Measurements from ENCODE around the gene FAM219A.

FAM219A gene

DNA sequence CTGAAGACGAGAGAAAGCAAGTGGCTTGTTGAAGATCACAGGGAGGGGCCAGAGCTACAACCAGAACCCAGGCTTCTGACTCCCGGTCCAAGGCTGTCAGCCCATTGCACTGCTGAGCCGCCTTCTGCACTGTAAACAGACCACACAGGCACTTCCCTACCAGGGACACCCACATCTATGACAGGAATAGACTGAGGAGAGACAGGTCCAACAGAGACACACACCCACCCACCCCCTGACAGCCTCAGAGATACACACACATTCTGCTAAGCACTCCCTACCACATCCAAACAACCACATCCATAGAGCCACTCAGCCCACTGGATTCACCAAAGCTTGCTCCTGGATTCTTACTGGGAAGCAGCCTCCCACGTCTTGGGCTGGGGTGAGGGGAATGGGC, 58.6 kb downstream of the FAM219A start:
- DNase-seq = no peak

DNA sequence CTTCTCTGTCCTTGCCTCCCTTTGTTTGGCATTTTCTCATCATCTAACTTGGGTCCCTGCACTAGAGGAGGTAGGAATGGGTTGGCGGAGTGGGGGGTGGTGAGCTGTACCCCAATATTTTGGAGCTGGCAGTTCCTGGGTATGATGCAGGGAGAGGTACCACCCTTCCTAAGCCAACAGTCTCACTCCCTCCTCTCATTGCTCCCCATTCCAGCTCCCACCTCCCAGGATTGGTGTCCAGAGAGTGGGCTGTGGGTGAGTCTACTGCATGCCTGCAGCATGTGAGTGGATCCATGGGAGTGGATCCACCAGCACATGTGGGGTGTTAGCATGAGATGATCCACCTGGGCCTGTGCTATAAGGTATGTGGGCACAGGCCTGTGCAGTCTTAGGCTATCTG, 59.5 kb downstream of the FAM219A start:
- DNase-seq = no peak

DNA sequence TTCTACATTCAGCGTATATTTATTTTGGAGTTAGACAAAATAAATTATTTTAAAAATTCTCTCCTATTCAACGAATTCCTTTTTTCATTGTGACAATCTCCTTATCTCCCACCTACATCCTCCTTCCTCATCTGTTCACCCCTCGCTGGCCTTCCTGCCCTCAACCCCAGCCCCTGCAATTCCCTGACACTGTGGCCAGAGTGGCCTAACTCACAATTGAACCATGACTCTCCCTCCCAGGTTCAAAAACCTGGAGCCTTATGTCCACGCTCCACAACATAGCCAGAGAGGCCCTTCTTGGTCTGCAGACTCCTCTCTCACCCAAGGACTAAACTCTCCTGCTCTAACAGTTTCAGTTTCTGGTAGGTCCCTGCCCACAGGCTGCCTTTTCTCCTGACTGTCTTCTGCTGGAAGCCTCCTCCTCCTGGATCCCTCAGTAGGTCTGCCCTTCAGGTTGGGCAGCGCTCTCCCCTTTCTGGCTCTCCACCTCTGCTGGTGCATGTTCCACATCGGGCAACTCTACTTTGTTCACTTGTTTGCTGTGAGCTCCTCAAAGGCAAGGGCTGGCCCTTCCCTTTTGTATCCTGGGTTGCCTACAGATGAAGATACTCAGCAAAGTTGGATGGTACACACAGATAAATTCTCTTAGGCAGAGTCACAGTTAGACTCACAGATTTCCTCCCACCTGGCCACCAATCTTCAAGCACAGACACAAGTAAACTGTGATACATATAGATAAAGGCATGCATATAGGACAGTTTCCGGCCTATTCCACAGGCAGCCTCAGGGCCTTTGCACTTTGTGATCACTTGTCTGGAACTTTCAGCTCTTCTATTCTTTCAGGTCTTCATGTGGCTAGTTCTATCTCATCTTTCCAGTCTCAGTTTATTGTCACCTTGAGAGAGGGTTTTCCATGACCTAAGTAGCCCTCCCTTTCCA, 61.8 kb downstream of the FAM219A start:
- DNase-seq = no peak

DNA sequence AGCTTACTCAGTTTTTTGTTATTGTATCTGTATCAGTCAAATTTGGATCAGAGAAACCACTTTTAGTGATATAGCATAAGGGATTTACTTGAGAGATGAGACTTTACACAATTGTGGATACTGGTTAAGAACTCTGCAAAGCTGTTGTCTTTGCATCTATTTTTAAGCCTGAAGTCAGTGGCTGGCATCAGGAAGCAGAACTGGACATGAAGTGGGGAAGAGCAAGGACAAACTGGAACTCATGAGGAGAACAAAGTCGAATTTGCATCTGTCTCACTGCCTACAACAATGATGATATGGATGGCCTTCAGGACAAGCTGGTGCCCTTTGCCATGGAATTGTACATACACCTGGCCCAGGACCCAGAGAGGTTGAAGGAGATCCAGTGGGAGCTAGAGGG, 65.9 kb downstream of the FAM219A start:
- DNase-seq = no peak

DNA sequence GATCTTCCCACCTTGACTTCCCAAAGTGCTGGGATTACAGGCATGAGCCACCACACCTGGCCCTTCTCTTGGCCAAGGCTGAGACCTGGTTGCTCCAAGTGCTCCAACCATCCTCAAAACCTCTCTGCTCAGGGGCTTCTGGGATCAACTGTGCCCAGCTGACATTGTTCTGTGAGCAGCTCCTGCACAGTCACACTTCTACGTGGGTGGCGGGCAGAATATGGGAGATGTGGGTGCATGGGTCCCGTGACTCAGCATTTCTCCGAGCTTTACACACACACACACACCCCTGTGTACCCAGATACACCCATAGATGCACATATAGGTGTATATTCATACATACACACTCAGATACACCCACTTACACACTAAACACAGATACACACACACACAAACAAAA, 71.1 kb downstream of the FAM219A start:
- DNase-seq = no peak

DNA sequence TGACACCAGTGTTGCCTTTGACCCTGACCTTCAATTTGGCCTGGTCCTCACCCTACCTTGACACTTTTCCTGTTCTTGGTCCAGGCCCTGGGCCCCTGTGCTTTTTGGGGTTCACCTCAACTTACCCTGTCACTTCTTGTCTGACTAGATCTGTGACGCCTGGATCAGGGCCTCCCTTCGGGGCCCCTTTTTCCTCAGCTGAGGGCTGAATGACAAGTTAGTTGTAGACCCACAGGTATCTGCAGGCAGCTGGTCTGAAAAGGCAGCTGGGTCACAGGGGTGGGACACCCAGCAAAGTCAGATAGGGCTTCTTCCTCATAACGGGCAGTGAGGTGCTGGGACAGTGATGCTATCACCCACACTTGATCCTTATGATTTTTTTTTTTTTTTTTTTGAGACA, 71.7 kb downstream of the FAM219A start:
- DNase-seq = no peak

DNA sequence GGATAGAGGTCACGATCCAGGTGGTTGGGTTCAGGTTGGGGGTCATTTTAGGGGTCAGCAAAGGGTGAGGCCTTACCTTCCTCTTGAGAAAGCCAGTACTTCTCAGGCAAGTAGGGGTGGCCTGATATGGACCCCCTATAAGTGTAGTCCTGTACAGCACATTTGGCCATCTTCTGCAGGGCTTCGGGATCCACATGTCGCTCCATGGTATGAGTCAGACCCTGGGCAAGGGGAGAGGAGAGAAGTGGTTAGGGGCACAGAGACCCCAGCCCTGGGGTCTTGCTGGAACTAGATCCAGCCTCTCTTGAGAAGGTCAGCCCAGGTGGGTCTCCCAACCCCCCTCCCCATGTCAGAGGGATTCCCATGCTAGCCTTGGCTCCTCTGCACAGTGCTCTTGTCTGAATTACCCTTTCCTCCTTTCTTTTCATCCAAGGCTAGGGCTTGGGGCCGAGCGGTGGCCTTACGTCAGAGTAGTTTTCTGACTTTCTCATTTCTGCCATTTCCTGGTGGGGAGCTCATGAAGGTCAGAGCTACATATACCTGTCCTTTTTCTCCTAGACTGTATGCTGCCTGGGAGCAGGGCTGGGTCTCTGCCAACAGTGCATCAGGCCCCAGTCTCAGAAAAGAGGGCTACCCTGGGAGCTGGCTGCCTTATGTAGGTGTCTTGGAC, 72.7 kb downstream of the FAM219A start:
- no peak for DNase-seq

DNA sequence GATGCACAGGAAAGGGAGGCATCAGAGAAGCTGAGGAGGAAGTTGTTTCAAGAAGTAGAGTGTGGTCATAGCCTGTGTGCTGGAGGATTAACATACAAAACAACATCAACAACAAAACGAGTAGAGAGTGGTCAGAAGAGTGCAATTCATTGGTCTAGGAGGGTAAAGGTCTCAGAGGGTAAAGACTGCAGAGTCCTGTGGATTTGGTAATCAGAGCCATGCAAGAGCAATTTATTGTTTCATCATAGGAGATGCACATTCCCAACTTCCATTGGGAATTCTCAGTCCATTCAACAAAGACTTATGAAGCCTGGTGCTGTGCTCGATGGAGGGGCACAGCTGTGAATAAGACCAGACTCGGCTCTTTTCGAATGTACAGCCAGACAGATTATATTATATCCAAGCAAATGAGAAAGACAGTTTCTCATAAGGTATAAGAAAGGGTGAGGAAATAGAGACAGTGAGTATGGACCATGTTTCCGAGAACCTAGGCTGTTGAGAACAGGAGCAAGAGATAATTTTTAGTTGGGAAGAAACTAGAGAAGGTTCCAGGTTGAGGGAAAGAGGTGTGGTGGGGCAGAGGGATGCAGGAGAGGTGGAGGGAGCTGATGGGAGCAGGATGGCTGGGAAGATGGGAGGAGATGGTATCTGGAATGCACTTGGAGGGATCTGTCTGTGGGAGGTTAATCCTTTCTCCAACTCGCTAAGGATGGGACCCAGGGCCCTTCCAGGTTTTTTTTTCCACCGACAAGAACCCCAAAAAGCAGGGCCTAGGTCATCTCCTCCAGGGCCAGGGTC, 73.8 kb downstream of the FAM219A start:
- no peak for DNase-seq

DNA sequence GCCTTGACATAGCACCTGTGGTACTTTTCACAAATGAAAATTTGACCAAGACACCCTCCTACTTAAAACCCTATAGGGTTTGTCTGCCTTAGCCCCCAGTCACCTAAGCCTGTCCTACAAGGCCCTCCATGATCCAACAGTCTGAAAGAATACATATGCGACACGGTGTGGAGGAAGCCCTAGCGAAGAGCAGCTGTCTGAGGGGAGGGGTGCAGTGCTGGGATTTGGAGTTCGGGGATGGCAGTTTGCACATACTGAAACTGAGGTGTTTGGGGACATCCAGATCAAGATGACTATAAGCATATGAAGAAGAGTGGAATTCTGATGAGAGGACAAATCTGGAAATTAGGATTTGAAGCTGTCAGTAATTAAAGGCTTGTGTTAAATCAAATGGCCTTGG, 74.5 kb downstream of the FAM219A start:
- no peak for DNase-seq

DNA sequence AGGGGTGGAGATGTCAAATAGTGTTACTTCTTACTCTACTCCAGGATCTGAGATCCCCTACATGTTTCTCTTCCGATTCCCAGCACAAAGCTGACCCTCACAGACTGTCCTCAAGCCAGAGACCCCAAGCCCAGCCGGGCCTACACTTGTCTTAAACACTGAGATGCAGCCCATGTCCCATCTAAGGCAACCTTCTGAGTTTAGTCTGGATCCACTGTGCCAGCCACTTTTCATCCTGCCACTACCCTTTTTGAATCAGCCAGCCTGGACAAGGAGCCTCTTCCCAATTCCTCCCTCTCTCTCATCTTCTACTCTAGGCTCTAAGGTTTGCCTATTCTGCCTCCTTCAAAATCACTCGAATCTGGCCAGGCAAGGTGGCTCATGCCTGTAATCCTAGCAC, 75.5 kb downstream of the FAM219A start:
- no peak for DNase-seq

DNA sequence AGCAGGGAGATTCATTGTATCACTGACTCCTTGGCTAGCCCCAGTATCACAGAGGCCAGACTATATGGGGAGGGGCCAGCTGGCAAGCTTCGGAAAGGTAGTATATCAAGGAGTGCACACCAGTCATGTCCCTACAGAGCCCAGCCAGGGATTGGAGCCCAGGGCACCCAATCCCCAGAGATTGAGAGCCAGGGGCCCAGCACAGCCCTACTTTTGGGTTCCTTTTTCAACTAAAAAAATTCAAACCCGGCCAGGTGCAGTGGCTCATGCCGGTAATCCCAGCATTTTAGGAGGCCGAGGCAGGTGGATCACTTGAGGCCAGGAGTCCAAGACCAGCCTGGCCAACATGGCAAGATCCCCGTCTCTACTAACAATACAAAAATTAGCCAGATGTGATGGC, 76.3 kb downstream of the FAM219A start:
- DNase-seq = no peak

DNA sequence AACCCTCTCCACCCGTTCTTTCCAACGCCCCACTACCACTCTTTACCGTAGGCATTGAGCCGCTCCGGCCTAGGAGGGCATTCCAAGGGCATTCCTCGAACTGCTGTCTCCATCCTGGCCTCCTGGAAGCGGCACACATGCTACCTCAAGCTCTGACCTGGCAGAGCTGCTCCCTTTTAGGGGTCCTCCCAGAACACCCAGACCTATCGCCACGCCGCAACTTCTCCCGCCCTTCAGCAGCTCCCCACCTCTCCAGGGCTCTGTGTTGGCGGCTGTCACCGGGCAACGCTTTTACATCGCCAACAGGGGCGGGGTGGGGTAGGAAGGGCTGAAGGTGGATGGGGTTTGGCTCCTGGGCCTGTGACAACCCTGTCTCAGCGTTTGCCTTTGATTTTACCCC, 77.0 kb downstream of the FAM219A start:
- no peak for DNase-seq

DNA sequence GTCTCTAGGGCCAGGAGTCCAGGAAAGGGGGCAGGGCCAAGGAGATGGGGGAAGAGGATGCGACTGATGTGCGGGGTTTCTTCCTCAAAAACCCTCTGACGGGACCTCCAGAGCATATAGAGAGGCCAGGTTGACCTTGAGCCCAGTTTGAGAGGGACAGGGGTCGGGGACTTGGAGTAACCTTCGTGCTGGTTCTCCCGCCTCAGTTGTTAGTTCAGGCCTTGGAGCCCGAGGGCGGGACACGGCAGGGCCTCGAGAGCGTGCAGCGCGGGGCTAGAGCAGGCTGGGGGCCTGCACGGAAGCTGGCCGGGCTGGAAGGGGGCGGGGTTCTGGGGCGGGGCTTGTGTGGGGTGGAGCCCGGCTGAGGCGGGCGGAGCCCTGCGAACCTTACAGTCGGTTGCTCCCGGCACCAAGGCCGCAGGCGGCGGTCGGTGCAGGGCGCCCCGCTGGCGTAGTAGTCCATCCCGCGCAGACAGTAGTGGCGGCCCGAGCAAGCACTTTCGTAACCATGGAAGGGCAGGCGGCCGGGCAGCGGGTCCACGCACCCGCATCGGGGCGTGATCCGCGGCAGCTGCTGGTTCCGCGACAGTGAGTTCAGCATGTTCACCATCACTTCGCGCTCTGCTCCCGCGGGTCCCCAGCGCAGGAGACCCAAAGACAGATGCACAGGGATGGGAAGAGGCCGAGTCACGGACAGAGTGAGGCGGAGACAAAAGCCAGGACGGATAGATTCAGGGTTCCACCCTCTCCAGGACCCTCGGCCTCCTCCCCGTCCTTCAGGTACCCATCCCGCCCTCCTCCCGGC, 77.7 kb downstream of the FAM219A start:
- DNase-seq = peak; percentile 39

DNA sequence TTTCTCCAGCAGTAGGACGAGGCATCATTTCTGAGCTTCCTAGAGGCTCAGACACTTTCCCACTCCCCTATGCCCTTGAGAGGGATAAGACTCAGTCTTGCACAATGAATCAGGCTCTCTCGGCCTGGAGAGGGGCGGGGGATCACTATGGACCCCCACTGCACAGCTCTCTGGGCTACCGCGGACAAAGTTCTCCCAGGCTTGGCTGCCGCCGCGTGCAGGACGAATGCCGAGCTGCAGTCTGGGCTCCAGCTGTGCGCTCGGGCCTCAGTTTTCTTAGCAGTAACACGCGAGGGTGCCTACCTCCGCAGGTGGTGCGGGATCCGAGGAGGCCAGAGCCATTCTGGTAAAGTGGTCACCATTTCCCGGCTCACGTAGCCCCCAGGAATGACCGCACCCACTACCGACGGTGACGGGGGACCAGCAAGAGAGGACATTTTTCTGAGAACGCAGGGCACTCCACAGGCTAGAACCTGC, 78.3 kb downstream of the FAM219A start:
- DNase-seq = peak; percentile 15

DNA sequence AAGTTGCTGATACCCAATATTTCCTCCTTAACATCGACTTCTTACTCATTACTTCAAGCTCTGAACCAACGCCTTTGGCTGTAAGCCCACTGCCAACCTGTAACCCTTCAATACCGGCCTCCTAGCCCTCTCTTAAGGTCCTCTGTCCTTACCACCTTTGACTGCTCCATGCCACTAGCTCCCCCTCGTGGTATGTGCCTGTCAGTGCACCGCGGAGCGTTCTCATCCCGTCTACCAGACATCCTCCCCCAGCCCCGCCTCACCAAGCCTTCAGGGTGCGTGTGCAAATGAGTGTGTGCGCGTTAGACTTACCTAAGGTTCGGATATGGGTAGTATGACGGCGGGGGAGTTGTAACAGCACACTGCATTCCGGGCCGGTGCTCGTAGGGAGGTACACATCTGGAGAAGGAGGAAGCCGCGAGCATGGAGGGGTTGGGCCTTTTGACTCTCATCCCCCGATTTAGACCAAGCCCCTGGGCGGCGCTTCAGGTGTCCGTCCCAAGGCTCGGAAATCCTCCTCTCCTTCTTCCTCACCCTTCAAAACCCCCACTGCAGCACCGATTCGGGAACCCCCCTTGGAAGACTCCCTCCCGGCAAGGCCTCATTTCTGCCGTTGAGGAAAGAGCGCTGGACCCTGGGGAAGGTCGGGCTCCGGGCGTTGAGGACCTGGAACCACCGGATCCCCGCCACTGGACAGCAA, 78.9 kb downstream of the FAM219A start:
- peak; percentile 73 for DNase-seq

DNA sequence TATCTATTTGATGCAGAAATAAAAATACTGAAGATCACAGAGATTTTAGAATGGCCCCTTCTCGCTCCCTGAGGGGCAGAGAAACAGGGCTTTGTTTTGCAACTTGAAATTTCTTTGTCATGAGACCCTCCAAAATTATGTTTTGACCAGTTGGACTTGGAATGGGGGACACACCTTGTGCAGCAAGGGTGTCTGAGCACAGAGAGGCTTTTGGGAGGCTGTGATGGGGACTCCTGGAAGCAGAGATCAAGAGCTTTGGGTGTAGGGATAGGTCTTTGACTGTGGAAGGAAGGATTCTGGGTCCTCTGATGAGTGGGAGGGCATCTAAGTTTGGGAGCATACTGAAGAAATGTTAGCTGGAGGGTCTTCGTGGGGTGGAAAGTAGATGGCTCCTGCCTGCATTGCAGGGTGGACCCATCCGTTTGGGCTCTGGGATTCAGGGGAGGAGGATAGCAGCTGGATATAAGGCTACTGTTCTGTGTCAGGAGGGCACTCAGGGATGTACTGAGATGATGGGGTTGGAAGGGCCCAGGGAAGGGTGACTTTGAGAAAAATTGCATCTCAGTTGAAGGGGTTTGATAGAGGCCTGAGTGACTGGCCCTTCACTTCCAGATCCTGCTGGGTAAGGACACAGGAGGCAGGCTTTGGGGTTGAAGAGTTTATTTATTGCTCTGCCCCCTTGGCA, 79.9 kb downstream of the FAM219A start:
- no peak for DNase-seq

DNA sequence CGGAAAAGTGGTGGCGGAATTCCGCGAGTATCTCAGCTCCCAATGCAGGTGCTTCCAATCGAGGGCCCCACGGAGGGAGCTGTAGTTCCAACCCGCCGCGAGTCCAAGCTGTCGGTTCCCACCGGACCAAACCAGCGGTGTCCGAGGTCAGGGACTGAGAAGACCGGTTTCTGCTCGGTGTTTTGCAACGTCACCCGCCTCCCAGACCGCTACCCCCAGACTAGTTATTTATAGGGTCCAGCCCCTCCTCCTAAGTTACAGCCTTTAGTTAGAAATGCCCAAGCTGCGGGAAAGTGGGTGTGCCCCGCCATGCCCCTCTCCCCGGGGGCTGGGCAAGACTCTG, 81.0 kb downstream of the FAM219A start:
- no peak for DNase-seq

DNA sequence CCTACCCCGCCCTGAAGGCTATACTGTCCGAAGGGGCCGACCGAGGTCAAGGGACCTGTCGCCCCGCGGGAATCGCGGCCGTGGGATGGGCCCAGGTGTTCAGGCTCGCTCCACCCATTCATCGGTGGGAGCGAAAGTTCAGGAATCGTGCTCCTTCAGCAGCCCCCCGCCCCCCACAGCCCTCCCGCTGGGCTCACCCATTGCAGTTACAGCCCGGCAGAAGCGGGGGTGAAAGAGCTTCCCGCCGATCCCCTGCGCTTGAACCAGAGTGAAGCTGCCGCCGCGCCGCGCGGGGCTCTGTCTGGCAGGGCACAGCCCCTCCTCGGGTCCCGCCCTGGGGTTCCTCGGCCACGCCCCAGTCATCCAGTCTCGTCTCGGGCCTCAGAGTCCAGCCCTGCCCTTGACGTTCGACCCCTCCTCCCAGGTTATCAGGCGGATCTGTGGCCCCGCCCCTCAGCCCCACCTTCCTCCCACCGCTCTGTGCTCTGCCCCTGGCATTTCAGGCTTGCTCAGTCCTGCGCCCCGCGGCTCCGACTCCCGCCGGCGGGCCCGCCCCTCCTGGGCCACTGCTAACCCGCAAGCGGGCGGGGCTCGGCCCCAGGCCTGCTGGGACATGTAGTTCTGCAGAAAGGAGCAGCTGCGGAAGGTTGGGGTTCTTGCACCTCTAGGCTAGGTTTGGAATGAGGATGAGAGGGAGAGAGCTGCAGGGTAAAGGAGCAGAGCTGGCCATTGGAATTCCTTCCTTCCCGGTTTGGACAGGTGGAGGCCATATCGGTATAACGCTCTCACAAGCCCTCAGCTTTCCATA, 81.6 kb downstream of the FAM219A start, which contains the start of gene MYORG:
MYORG (minus strand) TSS at position 303 of the 808 bp plus-strand sequence. CDS start 3,955 bp downstream, outside the sequence.
- DNase-seq = peak; percentile 93

DNA sequence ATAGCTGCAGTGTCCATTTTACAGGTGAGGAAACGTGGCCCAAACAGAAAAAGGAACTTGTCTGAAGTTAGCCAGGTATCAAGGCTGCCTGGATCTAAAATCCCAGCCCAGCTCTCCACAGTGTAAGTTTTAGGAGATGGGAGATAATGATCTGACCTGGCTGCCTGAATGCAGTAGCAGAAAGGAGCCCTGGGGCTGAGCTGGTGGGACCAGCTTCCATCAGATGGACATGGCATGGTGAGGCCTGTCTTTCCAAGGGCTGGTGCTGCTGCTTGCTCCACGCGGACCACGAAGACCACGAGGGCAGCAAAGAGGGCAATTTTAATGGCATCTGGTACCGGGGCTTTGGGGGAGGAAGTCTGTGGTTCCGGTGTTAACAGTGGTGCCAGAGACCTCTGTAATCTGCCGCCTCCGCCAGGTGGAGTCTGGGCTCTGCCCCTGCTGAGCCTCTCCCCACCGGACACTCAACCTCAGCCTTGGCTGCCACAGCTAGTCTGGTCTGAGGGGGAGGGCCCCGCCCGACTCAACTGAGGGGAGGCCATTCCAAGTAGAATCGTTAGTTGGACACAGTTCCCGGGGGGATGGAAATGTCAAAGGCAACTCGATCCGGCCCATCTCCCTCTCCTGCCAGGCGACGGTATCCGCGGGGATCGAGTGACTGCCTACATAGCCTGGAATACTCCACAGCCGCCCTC, 82.3 kb downstream of the FAM219A start:
- peak; percentile 31 for DNase-seq

Data from NCI-H1092 (cell line).